ENCODE results near the gene PEF1.

Gene PEF1

DNA sequence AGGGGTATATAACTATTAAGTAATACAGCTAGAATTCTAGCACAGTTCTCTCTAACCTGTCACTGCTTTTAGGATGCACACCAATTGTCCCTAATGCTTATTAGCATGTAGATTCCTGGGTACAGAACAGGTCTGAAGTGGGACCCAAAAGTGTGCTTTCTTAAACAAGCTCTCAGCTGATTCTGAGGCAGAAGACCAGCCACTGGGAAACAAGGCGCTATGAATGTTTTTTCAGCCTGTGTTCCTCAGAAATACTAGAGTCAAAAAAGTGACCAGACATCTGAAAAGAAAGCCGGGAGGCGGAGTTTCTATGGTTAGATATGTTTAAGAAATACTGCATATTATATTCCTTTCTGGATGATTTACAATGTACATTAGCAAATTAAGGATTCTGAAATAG, 1.8 kb downstream of the PEF1 start:
- DNase-seq (ENCODE audit: low spot score in 2 of 2): no peak
- no peaks in the 10 kb centered on the region for H3K27me3 Mint-ChIP-seq
- no peak overlapping the region for H3K27ac Mint-ChIP-seq
- no peak for ATAC-seq (ENCODE audit: low read depth)
- peaks cover 4% of the 10 kb centered on the region for H3K36me3 Mint-ChIP-seq
- H3K4me3 Mint-ChIP-seq: no peak overlapping the region
- H3K4me1 Mint-ChIP-seq: peaks cover 22% of the 10 kb centered on the region
- peaks cover 2% of the 10 kb centered on the region for H3K9me3 Mint-ChIP-seq

DNA sequence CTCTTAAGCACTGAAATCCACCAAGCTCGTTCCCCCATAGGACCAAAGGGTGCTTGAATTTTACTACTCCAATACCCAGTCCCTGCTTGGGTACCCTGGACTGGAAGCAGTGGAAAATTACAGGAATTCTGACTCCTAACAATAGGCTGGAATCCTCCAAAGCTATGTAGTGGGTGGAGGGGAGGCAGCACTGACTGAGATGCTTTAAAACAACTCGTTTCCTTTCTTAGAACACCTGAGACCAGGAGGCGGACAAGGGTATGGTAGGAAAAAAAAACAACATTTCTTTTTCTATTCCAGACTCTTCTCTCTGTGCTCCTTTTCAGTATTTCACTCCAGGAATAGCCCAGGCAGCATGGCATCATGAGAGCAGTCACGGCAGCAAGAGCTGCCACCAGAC, 2.3 kb downstream of the PEF1 start:
- Mint-ChIP-seq H3K4me1 (peaks cover 25% of the 10 kb centered on the region), H3K27me3 (no peaks in the 10 kb centered on the region), H3K9me3 (peaks cover 2% of the 10 kb centered on the region), H3K36me3 (peaks cover 4% of the 10 kb centered on the region), H3K27ac (no peak overlapping the region), H3K4me3 (no peak overlapping the region)
- DNase-seq (ENCODE audit: low spot score in 2 of 2) (no peak), ATAC-seq (ENCODE audit: low read depth) (no peak)

DNA sequence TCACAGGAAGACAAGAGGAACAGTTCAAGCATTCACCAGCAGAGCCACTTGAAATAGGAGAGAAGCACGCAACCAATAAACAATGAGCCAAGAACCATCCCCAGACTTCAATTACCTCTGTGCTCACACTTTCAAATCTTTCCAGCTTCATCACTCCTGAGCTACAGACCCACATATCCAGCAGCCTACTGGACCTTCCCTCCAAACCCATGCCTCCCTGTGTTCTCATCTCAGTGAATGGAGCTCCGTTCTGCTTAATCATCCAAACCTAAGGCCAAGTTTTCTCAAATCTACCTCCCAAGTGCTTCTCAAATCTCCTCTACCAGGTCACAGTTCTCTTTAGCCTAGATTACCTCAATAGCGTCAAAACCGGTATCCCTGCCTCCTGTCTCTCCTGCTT, 3.7 kb downstream of the PEF1 start:
- Mint-ChIP-seq H3K4me3 (no peak overlapping the region), H3K4me1 (peaks cover 25% of the 10 kb centered on the region), H3K27ac (no peak overlapping the region), H3K27me3 (no peaks in the 10 kb centered on the region), H3K36me3 (peaks cover 5% of the 10 kb centered on the region), H3K9me3 (no peaks in the 10 kb centered on the region)
- DNase-seq (ENCODE audit: low spot score in 2 of 2) (no peak), ATAC-seq (ENCODE audit: low read depth) (no peak)

DNA sequence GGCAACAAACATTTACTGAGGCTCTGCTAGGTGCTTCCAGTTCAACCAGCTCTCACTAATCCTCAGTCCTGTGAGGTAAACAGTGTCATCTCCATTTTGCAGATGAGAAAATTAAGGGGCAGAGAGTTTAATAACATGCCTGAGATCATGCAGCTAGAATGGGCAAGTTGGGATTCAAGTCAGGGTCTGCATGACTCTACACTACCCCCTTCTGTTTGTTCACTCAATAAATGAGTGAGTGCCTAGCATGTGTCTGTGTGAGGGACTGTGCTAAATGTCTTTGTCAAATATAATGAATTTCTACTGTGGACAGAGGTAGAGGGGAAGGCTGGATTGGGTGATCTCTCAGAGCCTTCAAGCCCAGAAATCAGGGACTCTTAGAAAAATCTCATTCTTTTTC, 4.5 kb downstream of the PEF1 start:
- DNase-seq (ENCODE audit: low spot score in 2 of 2) (no peak), ATAC-seq (ENCODE audit: low read depth) (no peak)
- no peaks in the 10 kb centered on the region for H3K27me3 Mint-ChIP-seq
- no peak overlapping the region for H3K4me3 Mint-ChIP-seq
- H3K9me3 Mint-ChIP-seq: no peaks in the 10 kb centered on the region
- peaks cover 5% of the 10 kb centered on the region for H3K36me3 Mint-ChIP-seq
- H3K4me1 Mint-ChIP-seq: peaks cover 23% of the 10 kb centered on the region
- H3K27ac Mint-ChIP-seq: no peak overlapping the region

DNA sequence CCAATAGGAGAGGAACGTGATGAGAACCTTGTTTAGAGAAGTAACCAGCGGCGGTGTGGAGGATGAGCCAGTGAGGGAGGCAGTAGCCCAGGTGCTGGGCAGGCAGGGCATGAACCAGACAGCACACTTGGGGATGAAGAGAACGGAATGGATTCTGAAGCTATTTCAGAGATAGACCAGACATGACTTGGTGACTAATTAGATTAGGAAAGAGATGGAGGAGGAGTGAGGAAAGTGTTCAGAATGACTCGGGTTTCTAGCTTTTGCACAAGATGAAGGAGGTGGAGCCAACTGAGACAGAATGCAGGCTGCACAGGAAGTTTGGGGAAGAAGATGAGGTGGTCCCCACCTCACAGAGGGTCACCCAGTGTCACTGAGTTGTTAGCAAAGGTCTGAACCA, 5.1 kb downstream of the PEF1 start:
- Mint-ChIP-seq H3K27me3 (no peaks in the 10 kb centered on the region), H3K4me1 (peaks cover 23% of the 10 kb centered on the region), H3K4me3 (no peak overlapping the region), H3K36me3 (peaks cover 5% of the 10 kb centered on the region), H3K27ac (no peak overlapping the region), H3K9me3 (no peaks in the 10 kb centered on the region)
- ATAC-seq (ENCODE audit: low read depth): no peak
- DNase-seq (ENCODE audit: low spot score in 2 of 2): no peak

DNA sequence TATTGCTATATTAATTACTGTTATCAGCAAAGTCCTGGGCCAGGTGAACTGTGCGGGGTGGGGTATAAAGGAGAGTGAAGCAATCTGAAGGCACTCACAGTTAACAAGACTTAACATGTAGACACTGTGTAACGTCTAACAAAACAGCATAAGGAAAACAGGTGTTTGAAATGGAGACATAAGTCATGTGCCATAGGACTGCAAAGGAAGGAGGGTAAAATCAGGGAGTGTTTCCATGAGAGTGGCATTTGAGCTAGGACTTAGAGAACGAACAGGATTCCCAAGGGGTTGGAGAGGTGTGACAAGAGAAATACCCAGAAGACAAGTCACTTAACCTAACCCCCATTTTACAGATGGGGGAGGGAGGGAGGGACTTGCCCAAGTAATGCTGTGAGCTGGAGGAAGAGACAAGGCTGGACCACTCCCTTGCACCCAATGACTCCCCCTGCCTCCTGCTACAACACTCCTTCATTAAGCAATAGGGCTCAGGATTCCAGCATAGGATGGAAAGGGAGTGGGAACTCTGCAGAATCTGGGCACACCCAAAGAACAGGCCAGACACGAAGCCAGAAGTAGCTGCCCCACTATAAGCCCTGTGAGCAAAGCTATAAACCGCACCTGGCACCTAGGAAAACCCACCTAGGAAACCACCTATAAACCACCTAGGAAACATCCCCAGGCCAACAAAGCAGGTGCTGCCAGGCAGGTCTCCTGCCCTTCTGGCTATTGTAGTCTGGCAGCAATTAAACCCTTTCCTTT, 6.6 kb downstream of the PEF1 start:
- DNase-seq (ENCODE audit: low spot score in 2 of 2) (no peak), ATAC-seq (ENCODE audit: low read depth) (peak; percentile 55)
- H3K27ac Mint-ChIP-seq: peak overlapping the region; percentile 43

DNA sequence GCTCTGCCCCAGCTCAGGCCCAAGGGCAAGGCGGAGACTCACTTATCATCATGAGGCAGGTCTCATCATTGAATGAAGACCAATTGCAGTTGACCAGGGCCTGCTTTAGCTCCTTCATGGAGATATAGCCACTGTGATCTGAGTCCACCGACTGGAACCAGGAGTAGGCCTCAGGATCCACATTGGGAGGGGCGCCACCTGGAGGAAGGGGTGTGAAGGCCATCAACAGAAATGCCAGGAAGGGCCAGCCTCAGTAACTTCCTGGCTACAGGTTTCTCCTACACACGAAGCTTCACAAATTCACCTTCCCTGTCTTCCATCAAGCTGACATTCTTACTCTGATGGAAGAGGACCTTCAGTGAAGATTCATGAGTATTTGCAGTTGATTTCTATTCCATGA, 11.6 kb downstream of the PEF1 start:
- Mint-ChIP-seq H3K27ac (no peak overlapping the region), H3K4me3 (no peak overlapping the region), H3K36me3 (peaks cover 23% of the 10 kb centered on the region), H3K27me3 (no peaks in the 10 kb centered on the region), H3K9me3 (no peaks in the 10 kb centered on the region), H3K4me1 (peaks cover 10% of the 10 kb centered on the region)
- ATAC-seq (ENCODE audit: low read depth): no peak
- no peak for DNase-seq (ENCODE audit: low spot score in 2 of 2)

More for the DNA sequence above, 6.6 kb downstream of the PEF1 start:
- peaks cover 5% of the 10 kb centered on the region for H3K36me3 Mint-ChIP-seq
- no peaks in the 10 kb centered on the region for H3K9me3 Mint-ChIP-seq
- peaks cover 19% of the 10 kb centered on the region for H3K4me1 Mint-ChIP-seq
- H3K4me3 Mint-ChIP-seq: no peak overlapping the region
- H3K27me3 Mint-ChIP-seq: no peaks in the 10 kb centered on the region

DNA sequence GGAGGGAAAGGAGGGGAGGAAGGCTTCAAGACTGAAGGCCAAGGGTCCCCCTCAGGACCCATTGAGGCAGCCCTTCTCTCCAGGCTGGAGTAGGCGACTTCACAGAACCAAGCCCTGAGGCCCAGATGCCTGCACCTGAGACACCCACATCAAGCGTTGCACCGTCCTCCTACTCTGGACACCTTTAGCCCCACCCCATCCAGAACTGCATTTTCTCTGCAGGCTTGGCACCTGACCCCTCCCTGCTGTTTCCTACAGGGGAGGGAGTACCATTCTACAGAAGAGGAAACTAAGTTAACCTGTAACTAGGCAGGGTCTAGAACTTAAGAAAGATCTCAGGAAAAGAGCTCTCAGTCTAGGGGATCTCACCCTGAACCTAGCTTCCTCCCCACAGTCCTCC, 12.0 kb downstream of the PEF1 start:
- peaks cover 24% of the 10 kb centered on the region for H3K36me3 Mint-ChIP-seq
- ATAC-seq (ENCODE audit: low read depth) (no peak), DNase-seq (ENCODE audit: low spot score in 2 of 2) (no peak)
- H3K27ac Mint-ChIP-seq: no peak overlapping the region
- H3K4me1 Mint-ChIP-seq: peaks cover 5% of the 10 kb centered on the region
- H3K4me3 Mint-ChIP-seq: no peak overlapping the region
- H3K9me3 Mint-ChIP-seq: no peaks in the 10 kb centered on the region
- no peaks in the 10 kb centered on the region for H3K27me3 Mint-ChIP-seq

DNA sequence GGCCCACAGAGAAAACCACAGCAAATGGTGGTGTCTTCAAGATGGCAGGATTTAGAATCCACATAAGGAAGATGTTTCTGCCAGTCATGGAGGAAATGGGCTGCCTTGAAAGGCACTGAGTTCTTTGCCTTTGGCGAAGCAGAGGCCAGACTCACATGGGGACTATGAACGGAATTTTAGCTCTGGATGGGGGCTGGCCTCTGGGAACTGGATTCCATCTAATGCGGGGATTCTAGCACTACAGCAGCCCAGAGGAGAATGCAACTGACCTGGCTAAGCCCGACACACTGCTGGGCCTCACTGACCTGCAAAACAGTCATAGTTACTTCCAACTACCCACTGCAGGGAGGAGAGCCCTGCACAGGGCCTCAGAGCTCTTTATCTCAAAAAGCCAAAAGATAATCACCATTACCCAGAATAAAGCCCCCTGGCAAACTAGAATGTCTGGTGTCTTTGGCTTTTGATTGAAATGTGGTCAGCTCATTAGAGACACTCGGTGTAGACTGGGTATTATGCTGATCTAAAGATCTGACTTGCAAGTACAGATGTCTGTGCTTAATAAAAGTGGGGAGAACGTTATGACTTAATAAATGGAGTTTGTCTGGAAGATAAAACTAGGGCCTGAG, 15.6 kb downstream of the PEF1 start:
- Mint-ChIP-seq H3K27ac (no peak overlapping the region), H3K9me3 (no peaks in the 10 kb centered on the region), H3K36me3 (peaks cover 29% of the 10 kb centered on the region), H3K4me1 (no peaks in the 10 kb centered on the region), H3K4me3 (no peak overlapping the region), H3K27me3 (no peaks in the 10 kb centered on the region)
- no peak for ATAC-seq (ENCODE audit: low read depth)
- DNase-seq (ENCODE audit: low spot score in 2 of 2): no peak

DNA sequence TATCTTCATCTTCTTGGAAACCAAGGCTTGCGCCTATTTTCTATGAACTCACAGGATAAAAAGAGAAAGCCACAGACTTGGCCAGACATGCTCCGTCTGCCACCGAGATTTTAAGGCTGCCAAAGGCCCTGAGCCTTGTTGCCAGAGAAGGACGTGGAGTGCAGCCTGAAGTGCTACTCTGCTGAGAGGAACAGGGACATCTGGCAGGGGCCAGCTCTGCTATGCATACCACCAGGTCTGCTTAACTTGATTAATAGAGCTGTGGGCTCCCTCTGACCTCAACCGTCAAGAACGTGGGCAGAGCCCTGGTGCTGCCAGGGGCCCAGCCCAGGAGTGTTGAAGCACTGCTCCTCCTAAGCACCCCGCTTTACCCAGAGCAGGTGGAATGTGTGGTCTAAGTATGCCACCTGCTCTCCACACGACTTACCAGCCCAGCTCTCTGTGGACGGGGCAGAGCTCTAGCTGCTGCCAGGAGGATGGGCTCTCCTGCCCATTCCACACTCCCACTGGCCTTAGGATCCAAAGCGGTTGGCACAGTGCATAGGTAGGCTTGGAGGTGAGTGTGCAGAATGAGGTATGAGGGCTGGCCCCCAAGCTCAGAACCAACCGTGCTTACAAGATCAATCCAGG, 16.6 kb downstream of the PEF1 start:
- no peak overlapping the region for H3K4me3 Mint-ChIP-seq
- H3K27me3 Mint-ChIP-seq: no peaks in the 10 kb centered on the region
- DNase-seq (ENCODE audit: low spot score in 2 of 2) (no peak), ATAC-seq (ENCODE audit: low read depth) (no peak)
- peaks cover 33% of the 10 kb centered on the region for H3K36me3 Mint-ChIP-seq
- H3K27ac Mint-ChIP-seq: no peak overlapping the region
- no peaks in the 10 kb centered on the region for H3K4me1 Mint-ChIP-seq
- H3K9me3 Mint-ChIP-seq: no peaks in the 10 kb centered on the region

DNA sequence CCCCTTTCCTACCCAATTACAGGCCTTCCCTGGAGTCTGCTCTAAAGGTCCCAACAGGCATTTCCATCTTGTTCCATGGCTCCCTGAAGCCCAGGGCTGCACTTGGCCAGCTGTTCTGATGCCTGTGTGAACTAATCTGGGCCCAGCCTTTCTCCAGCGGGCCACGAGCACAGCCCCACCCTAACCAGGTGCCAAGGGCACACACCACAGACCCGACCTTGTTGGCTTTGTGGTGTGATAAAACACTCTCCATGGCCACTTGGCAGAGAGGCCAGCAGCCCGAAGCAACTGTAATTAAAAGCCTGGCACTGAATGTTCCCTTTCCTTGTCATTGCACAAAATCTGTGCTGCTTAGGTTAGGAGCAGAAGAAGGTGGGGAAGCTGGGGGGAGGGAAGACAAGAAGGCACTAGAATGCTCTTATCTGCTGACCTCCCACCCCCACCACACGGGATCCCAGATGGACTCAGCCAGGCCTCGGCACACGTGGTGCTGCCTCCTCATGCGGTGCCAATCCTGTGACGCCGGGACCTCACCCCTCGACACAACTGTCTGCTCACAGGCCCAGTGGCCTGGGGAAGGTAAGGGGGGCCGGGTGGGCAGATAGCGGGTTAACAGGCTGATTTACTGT, 17.3 kb downstream of the PEF1 start:
- Mint-ChIP-seq H3K9me3 (no peaks in the 10 kb centered on the region), H3K36me3 (peaks cover 33% of the 10 kb centered on the region), H3K27me3 (no peaks in the 10 kb centered on the region)

DNA sequence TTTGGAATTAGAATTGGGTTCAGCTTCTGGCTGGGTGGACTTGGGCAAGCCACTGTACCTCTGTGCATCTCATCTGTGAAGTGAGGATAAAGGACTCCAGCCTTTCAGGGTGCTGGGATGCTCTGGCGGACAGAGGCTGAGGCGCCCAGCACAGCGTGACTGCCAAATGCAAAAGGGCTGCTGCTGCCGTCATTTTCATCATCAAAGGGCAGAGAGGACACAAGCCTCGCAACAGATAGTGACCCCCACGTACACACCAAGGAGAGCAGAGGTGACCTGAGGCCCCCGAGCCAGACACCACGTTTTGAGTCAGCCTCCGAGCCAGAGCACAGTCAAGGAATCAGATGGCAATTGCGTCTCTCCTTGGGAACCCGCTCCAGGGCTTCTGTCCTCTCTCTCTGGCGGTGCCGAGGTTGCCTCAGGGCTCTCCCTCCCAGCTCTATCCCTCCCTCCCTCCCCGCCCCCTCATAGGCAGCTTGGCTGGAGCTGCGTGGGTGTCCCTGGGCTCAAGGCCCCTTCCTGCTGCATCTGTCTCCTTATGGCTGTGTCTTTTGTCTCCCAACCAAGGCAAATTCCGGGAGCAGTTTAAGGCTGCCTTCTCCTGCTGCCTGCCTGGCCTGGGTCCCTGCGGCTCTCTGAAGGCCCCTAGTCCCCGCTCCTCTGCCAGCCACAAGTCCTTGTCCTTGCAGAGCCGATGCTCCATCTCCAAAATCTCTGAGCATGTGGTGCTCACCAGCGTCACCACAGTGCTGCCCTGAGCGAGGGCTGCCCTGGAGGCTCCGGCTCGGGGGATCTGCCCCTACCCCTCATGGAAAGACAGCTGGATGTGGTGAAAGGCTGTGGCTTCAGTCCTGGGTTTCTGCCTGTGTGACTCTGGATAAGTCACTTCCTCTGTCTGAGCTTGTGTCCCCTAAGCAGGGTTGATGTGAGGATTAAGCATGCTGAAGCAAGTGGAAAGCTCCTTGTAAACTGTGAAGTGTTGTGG, 18.2 kb downstream of the PEF1 start:
- peaks cover 30% of the 10 kb centered on the region for H3K36me3 Mint-ChIP-seq
- H3K4me1 Mint-ChIP-seq: no peaks in the 10 kb centered on the region
- H3K9me3 Mint-ChIP-seq: no peaks in the 10 kb centered on the region
- no peak for DNase-seq (ENCODE audit: low spot score in 2 of 2)
- H3K27ac Mint-ChIP-seq: no peak overlapping the region
- H3K27me3 Mint-ChIP-seq: no peaks in the 10 kb centered on the region
- ATAC-seq (ENCODE audit: low read depth): no peak
- H3K4me3 Mint-ChIP-seq: no peak overlapping the region

More for the DNA sequence above, 17.3 kb downstream of the PEF1 start:
- Mint-ChIP-seq H3K27ac (no peak overlapping the region), H3K4me1 (no peaks in the 10 kb centered on the region), H3K4me3 (no peak overlapping the region)
- ATAC-seq (ENCODE audit: low read depth): no peak
- no peak for DNase-seq (ENCODE audit: low spot score in 2 of 2)

DNA sequence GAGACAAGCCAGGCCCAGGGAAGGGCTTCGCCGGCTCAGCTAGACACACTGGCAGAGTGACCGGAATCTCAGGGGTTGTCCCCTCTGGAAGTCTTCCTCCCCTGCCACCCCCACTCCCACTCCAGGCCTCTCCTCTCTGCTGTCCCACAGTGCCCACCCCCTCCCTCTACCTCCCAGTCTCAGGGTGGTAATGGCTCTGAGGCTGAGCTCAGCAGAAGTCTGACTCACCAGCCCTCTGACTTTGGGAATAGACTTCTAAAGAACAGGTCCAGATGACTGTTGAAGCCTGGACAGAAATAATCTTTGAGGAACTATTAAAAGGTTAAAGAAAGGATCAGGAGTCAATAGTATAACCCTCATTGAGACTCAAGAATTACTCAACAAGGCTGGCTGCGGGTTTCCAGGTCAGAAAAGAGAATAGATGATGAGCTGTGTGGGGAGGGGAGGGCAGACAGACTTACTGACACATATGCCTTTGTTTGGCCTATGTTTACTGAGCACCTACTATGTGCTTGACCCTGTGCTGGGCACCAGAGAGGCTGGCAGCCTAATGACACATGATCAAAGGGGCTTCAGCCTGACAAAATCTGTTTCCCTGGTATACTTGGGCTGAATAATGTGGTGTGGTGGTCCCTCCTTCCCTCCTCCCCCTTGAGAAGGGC, 19.0 kb downstream of the PEF1 start:
- ATAC-seq (ENCODE audit: low read depth) (no peak), DNase-seq (ENCODE audit: low spot score in 2 of 2) (no peak)
- H3K27ac Mint-ChIP-seq: peak overlapping the region; percentile 65
- H3K36me3 Mint-ChIP-seq: peaks cover 26% of the 10 kb centered on the region
- no peaks in the 10 kb centered on the region for H3K4me1 Mint-ChIP-seq
- no peaks in the 10 kb centered on the region for H3K9me3 Mint-ChIP-seq
- no peaks in the 10 kb centered on the region for H3K27me3 Mint-ChIP-seq
- no peak overlapping the region for H3K4me3 Mint-ChIP-seq

All from memory B cell (primary cell).